Stomach smooth muscle (tissue), 2 donors: ENCODE data around the gene TMEM266.

ENCODE experiments used
- H3K27ac ChIP-seq: one replicate; pipeline ENCODE4 v1.7.0; 2013; ENCODE audit warnings: mild to moderate bottlenecking, low read length, inconsistent platforms
- H3K27me3 ChIP-seq, 2 donors: one replicate each; pipeline ENCODE4 v1.7.0; 2013; ENCODE audit warnings: low read length in 2 of 2; ENCODE audit not compliant: insufficient read depth in 2 of 2, control insufficient read depth in 1 of 2
- H3K36me3 ChIP-seq, 2 donors: one replicate each; pipeline ENCODE4 v1.7.0; 2013; ENCODE audit warnings: low read length in 2 of 2; ENCODE audit not compliant: control insufficient read depth in 2 of 2, insufficient read depth in 2 of 2
- H3K4me1 ChIP-seq: one replicate; pipeline ENCODE4 v1.7.0; 2013; ENCODE audit warnings: low read length; ENCODE audit not compliant: control insufficient read depth, insufficient read depth
- H3K4me3 ChIP-seq, 2 donors: one replicate each; pipeline ENCODE4 v1.7.0; 2013; ENCODE audit warnings: low read length in 2 of 2
- H3K9ac ChIP-seq, 2 donors: one replicate each; pipeline ENCODE4 v1.7.0; 2013; ENCODE audit warnings: low read length in 2 of 2, mild to moderate bottlenecking in 1 of 2
- H3K9me3 ChIP-seq, 2 donors: one replicate each; pipeline ENCODE4 v1.7.0; 2013; ENCODE audit warnings: low read length in 2 of 2; ENCODE audit not compliant: control insufficient read depth in 2 of 2
- donor health status: healthy.
- donor health status: Pancreatic carcinoma.

The TMEM266 gene

GRCh38 chr15:76221085-76221767, 161.4 kb downstream of the TMEM266 start:
- Histone ChIP-seq H3K27me3 (no peaks in the 10 kb centered on the region), H3K4me1 (peaks cover 3% of the 10 kb centered on the region), H3K9me3 (no peaks in the 10 kb centered on the region), H3K4me3 (no peak overlapping the region), H3K36me3 (peaks cover 12 to 14% of the 10 kb centered on the region in 2 donors), H3K9ac (no peak overlapping the region), H3K27ac (no peak overlapping the region)

DNA sequence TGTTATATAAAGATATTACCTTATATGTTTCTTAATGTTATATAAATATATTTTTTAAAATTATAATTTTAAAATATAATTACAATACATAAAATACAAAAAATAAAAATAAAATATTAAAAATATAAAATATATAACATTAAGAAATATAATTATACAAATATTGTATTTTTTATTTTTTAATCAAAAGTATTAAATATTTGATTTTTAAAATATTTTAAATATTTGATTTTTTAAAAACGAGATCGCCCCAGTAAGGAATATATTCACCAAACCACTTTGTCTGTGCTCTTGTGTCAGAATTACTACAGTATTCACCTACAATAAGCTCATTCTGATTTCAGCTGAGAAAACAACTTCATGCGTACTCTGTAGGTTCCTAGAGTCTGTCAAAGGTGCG, 162.4 kb downstream of the TMEM266 start:
- H3K4me3 ChIP-seq = no peak overlapping the region
- H3K36me3 ChIP-seq = peaks cover 12 to 14% of the 10 kb centered on the region in 2 donors
- H3K27me3 ChIP-seq = no peaks in the 10 kb centered on the region
- no peak overlapping the region for H3K27ac ChIP-seq
- peaks cover 3% of the 10 kb centered on the region for H3K4me1 ChIP-seq
- no peaks in the 10 kb centered on the region for H3K9me3 ChIP-seq
- no peak overlapping the region for H3K9ac ChIP-seq

GRCh38 chr15:76223521-76223920, 163.7 kb downstream of the TMEM266 start:
- Histone ChIP-seq H3K27ac (no peak overlapping the region), H3K9ac (no peak overlapping the region), H3K9me3 (no peaks in the 10 kb centered on the region), H3K4me1 (no peaks in the 10 kb centered on the region), H3K4me3 (no peak overlapping the region), H3K36me3 (peaks cover 9 to 14% of the 10 kb centered on the region in 2 donors), H3K27me3 (no peaks in the 10 kb centered on the region)

- H3K4me1 ChIP-seq = no peaks in the 10 kb centered on the region
- peaks cover 10 to 21% of the 10 kb centered on the region in 2 donors for H3K36me3 ChIP-seq
- no peak overlapping the region for H3K4me3 ChIP-seq
- no peak overlapping the region for H3K27ac ChIP-seq
- no peak overlapping the region for H3K9ac ChIP-seq
- no peaks in the 10 kb centered on the region for H3K27me3 ChIP-seq
- H3K9me3 ChIP-seq = no peaks in the 10 kb centered on the region
These were observed 169.5 kb downstream of the TMEM266 start for GRCh38 chr15:76229266-76229665.

DNA sequence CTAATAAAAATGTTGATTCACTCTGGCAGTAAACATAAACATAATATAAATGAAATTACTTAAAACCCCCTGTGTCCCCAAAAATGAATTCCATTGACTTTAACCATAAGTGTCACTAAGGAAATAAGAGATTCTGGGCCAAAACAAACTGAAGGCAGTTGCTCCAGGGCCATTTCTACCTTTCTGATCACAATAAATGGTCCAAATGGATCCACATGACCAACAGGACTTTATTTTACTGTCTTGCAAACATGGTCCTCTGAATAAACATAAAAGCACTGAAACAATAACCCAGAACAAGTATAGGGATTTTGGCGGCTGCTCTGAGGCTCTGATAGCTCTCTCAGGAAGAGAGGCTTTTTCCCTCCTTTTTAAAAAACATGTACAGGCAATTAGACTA, 174.1 kb downstream of the TMEM266 start:
- H3K4me3 ChIP-seq = no peak overlapping the region
- H3K4me1 ChIP-seq = no peaks in the 10 kb centered on the region
- no peaks in the 10 kb centered on the region for H3K9me3 ChIP-seq
- no peak overlapping the region for H3K9ac ChIP-seq
- H3K27ac ChIP-seq = no peak overlapping the region
- no peaks in the 10 kb centered on the region for H3K27me3 ChIP-seq
- peaks cover 2 to 13% of the 10 kb centered on the region in 2 donors for H3K36me3 ChIP-seq

DNA sequence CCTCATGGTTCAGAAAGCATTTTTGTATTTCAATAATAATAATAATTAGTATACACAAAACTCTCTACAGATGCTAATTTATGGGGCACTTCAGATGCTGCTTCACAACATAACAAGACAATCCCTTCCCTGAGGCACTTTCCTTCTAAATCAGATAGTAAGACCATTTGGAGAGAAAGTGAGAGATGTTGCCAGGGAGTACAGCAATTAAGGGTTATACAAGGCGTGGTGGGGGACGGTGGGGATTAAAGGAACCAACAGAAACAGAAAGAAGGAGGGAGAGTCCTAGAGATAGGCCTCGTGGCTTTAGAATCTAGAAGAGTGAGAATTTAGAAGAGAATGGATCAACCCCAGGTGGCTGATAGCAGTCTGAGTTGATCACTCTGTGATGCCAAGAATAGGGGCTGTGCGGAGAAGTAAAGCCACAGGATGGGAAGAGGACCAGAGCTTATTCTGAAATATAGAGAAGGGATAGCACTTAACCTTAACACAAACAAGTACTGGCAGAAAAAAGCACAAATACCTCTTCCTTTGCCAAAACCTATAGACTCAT, 174.6 kb downstream of the TMEM266 start:
- no peak overlapping the region for H3K27ac ChIP-seq
- H3K36me3 ChIP-seq = peaks cover 2 to 8% of the 10 kb centered on the region in 2 donors
- H3K4me3 ChIP-seq = no peak overlapping the region
- no peak overlapping the region for H3K9ac ChIP-seq
- H3K27me3 ChIP-seq = no peaks in the 10 kb centered on the region
- H3K4me1 ChIP-seq = no peaks in the 10 kb centered on the region
- H3K9me3 ChIP-seq = no peaks in the 10 kb centered on the region

DNA sequence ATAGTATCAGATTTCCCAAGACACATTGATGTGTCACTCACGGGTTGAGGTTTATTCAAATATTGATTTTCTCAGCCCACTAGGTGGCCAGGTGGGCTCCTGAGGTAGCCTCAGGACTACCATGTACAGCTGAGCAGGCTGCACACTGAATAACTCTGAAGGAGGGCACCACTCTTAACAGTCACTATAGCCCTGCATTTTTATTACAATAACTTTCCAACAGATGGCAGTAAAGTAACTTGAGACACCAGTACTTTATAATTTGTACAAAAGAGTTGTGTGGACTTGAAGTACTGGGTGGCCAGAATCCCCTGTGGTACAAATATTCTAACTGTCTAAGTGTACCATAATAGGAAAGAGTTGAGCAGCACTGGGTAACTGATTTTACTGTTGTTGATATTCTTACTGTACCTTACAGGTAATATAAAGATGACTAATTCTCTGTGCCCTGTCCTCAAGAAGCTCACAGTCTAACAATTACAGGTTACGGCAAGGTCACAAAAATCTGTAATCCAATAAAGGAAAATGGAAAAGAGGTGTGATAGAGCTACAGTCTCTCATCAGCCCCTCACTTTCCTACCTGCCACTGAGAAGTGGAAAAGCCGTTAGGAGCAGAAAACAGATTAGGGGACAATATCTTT, 175.5 kb downstream of the TMEM266 start:
- Histone ChIP-seq H3K9me3 (no peaks in the 10 kb centered on the region), H3K4me3 (no peak overlapping the region), H3K9ac (no peak overlapping the region), H3K4me1 (no peaks in the 10 kb centered on the region), H3K27ac (no peak overlapping the region), H3K27me3 (no peaks in the 10 kb centered on the region), H3K36me3 (peaks cover 2 to 5% of the 10 kb centered on the region in 2 donors)

DNA sequence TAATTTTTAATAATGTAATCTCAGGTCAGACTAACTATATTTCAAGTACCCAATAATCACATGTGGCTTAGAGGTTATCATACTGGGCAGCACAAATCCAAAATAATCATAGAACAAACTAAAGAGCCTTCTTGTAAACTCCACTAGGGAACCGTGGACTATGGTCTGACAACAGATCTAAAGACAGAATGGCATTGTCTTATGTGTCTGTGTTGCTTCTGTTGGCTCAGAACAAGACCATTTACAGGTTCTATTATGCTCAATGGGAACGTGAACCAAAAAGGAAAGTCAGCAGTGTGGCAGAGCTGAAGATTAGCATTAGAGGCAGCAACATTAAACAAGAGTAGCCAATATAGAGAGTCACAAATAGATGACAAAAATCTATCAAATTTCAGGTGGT, 176.6 kb downstream of the TMEM266 start:
- Histone ChIP-seq H3K27ac (no peak overlapping the region), H3K4me1 (no peaks in the 10 kb centered on the region), H3K36me3 (no peaks in the 10 kb centered on the region), H3K9ac (no peak overlapping the region), H3K4me3 (no peak overlapping the region), H3K27me3 (no peaks in the 10 kb centered on the region), H3K9me3 (no peaks in the 10 kb centered on the region)

- Histone ChIP-seq H3K36me3 (peaks cover 0 to 8% of the 10 kb centered on the region in 2 donors), H3K4me1 (no peaks in the 10 kb centered on the region), H3K27ac (no peak overlapping the region), H3K27me3 (no peaks in the 10 kb centered on the region), H3K4me3 (no peak overlapping the region), H3K9me3 (no peaks in the 10 kb centered on the region), H3K9ac (no peak overlapping the region)
These were observed 180.0 kb downstream of the TMEM266 start for GRCh38 chr15:76239786-76240185.

DNA sequence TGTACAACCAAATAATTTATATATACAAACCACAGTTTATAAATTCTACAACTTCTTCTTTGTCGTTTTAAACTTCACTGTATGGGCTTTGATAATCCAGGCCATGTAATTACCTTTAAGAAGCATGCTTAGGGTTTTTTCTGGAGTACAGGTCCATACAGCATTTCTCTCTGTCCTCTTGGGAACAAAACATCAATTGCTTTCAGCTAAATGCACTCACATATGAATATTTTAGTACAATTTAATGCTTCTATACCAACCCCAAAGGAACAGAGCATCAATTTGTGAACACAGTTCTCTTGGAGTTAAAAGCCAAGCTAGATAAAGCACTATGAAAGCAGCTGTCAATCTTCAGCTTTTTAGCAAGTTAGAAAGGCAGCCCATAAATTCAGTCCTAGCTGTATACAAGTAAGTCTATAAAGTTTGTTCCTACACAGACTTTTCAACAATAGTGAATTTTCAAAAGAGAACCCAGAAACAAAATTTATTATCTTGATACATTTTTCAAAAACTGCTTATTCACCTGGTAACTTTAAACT, 185.4 kb downstream of the TMEM266 start:
- Histone ChIP-seq H3K27ac (no peak overlapping the region), H3K27me3 (no peaks in the 10 kb centered on the region), H3K9me3 (no peaks in the 10 kb centered on the region), H3K4me3 (no peak overlapping the region), H3K36me3 (peaks cover 0 to 8% of the 10 kb centered on the region in 2 donors), H3K4me1 (no peaks in the 10 kb centered on the region), H3K9ac (no peak overlapping the region)

DNA sequence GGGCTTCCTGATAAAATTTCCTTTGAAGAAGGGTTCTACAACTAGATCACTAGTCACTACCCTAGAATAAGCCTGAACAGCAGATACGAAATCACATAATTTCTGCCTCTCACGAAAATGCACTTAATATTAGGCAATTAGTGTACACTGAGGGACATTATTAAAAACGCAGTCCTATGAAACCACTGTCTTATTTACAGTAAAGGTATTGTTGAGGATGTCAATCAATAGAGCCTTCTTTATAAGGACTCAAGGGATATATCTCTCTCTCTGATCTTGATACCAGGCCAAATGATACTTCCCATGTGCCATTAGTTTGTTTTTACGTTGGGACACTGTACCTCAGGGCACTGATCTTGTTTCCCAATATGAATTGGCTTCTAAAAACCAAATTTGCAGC, 191.9 kb downstream of the TMEM266 start:
- H3K9ac ChIP-seq = no peak overlapping the region
- H3K36me3 ChIP-seq = peaks cover 0 to 2% of the 10 kb centered on the region in 2 donors
- no peak overlapping the region for H3K4me3 ChIP-seq
- no peak overlapping the region for H3K27ac ChIP-seq
- H3K9me3 ChIP-seq = peaks cover 0 to 3% of the 10 kb centered on the region in 2 donors
- no peaks in the 10 kb centered on the region for H3K4me1 ChIP-seq
- H3K27me3 ChIP-seq = no peaks in the 10 kb centered on the region
